HEK293 (cell line): ENCODE data around the gene EPHA2.

Experiments used
- SALL2 ChIP-seq: fragments of 450-650 bp; formaldehyde crosslinking; IDR thresholded peaks from 2 replicates; pipeline ENCODE4 v1.5.0; 2017; ENCODE audit warnings: missing biosample characterization, mild to moderate bottlenecking, missing genetic modification characterization, borderline replicate concordance
- SP2 ChIP-seq: fragments of 450-650 bp; formaldehyde crosslinking; IDR thresholded peaks from 2 replicates; pipeline ENCODE4 v1.5.1; 2016; ENCODE audit warnings: missing biosample characterization, missing genetic modification characterization
- SP3 ChIP-seq: fragments of 450-650 bp; formaldehyde crosslinking; IDR thresholded peaks from 2 replicates; pipeline ENCODE4 v1.5.1; 2016; ENCODE audit warnings: missing biosample characterization, missing genetic modification characterization
- ZBTB48 ChIP-seq: fragments of 450-650 bp; formaldehyde crosslinking; IDR thresholded peaks from 2 replicates; pipeline ENCODE4 v1.5.1; 2016; ENCODE audit warnings: missing biosample characterization, missing genetic modification characterization
- ZBTB8A ChIP-seq: fragments of 450-650 bp; formaldehyde crosslinking; IDR thresholded peaks from 2 replicates; pipeline ENCODE4 v1.5.1; 2016; ENCODE audit warnings: missing biosample characterization, missing genetic modification characterization
- ZFHX2 ChIP-seq: fragments of 450-650 bp; formaldehyde crosslinking; conservative IDR thresholded peaks from 2 replicates; pipeline ENCODE4 v1.5.1; 2016; ENCODE audit warnings: missing biosample characterization, missing genetic modification characterization
- ZNF10 ChIP-seq: fragments of 450-650 bp; formaldehyde crosslinking; IDR thresholded peaks from 2 replicates; pipeline ENCODE4 v1.5.1; 2017; ENCODE audit warnings: missing biosample characterization, missing genetic modification characterization
- ZNF155 ChIP-seq: fragments of 450-650 bp; formaldehyde crosslinking; IDR thresholded peaks from 2 replicates; pipeline ENCODE4 v1.5.1; 2016; ENCODE audit warnings: missing biosample characterization, missing genetic modification characterization
- ZNF248 ChIP-seq: fragments of 450-650 bp; formaldehyde crosslinking; IDR thresholded peaks from 2 replicates; pipeline ENCODE4 v1.5.1; 2017; ENCODE audit warnings: missing biosample characterization, missing genetic modification characterization
- ZNF341 ChIP-seq: fragments of 450-650 bp; formaldehyde crosslinking; IDR thresholded peaks from 2 replicates; pipeline ENCODE4; 2016; ENCODE audit warnings: low read depth, missing biosample characterization, missing genetic modification characterization
- ZNF366 ChIP-seq: fragments of 450-650 bp; formaldehyde crosslinking; conservative IDR thresholded peaks from 2 replicates; pipeline ENCODE4 v1.5.1; 2016; ENCODE audit warnings: missing biosample characterization, missing genetic modification characterization
- ZNF423 ChIP-seq: fragments of 450-650 bp; formaldehyde crosslinking; IDR thresholded peaks from 2 replicates; pipeline ENCODE4 v1.5.1; 2016; ENCODE audit warnings: missing biosample characterization, missing genetic modification characterization
- ZNF426 ChIP-seq: fragments of 450-650 bp; formaldehyde crosslinking; IDR thresholded peaks from 2 replicates; pipeline ENCODE4 v1.5.1; 2017; ENCODE audit warnings: missing biosample characterization, missing genetic modification characterization, mild to moderate bottlenecking, inconsistent platforms, moderate library complexity
- ZNF549 ChIP-seq: fragments of 450-650 bp; IDR thresholded peaks from 2 replicates; pipeline ENCODE4 v1.5.1; 2018; ENCODE audit warnings: missing biosample characterization, missing genetic modification characterization, mild to moderate bottlenecking, inconsistent platforms, moderate library complexity
- ZNF561 ChIP-seq: fragments of 450-650 bp; IDR thresholded peaks from 2 replicates; pipeline ENCODE4 v1.5.1; 2018; ENCODE audit warnings: missing biosample characterization, missing genetic modification characterization, borderline replicate concordance
- ZNF585B ChIP-seq: fragments of 450-650 bp; formaldehyde crosslinking; IDR thresholded peaks from 2 replicates; pipeline ENCODE4 v1.5.1; 2016; ENCODE audit warnings: missing biosample characterization, missing genetic modification characterization
- ZNF610 ChIP-seq: fragments of 450-650 bp; formaldehyde crosslinking; IDR thresholded peaks from 2 replicates; pipeline ENCODE4 v1.5.1; 2016; ENCODE audit warnings: missing biosample characterization, missing genetic modification characterization, borderline replicate concordance
- ZNF624 ChIP-seq: fragments of 450-650 bp; formaldehyde crosslinking; IDR thresholded peaks from 2 replicates; pipeline ENCODE4 v1.5.1; 2017; ENCODE audit warnings: missing biosample characterization, missing genetic modification characterization
- ZNF658 ChIP-seq: fragments of 450-650 bp; formaldehyde crosslinking; IDR thresholded peaks from 2 replicates; pipeline ENCODE4; 2016; ENCODE audit warnings: missing biosample characterization, missing genetic modification characterization
- ZNF660 ChIP-seq: fragments of 450-650 bp; IDR thresholded peaks from 2 replicates; pipeline ENCODE4 v1.5.1; 2018; ENCODE audit warnings: missing biosample characterization, mild to moderate bottlenecking, missing genetic modification characterization
- ZNF677 ChIP-seq: fragments of 450-650 bp; IDR thresholded peaks from 2 replicates; pipeline ENCODE4 v1.5.0; 2018; ENCODE audit warnings: missing biosample characterization, mild to moderate bottlenecking, missing genetic modification characterization, moderate library complexity
- ZNF837 ChIP-seq: fragments of 450-650 bp; formaldehyde crosslinking; IDR thresholded peaks from 2 replicates; pipeline ENCODE4 v1.5.1; 2016; ENCODE audit warnings: missing biosample characterization, missing genetic modification characterization
- TF ChIP-seq, protein P1 (sequence below): fragments of 450-650 bp; formaldehyde crosslinking; IDR thresholded peaks from 2 replicates; pipeline ENCODE4 v1.5.1; 2016; ENCODE audit warnings: missing biosample characterization, missing genetic modification characterization
- TF ChIP-seq, protein P2 (sequence below): fragments of 450-650 bp; formaldehyde crosslinking; IDR thresholded peaks from 2 replicates; pipeline ENCODE4 v1.5.1; 2016; ENCODE audit warnings: missing biosample characterization, missing genetic modification characterization, low read depth
- TF ChIP-seq, protein P3 (sequence below): fragments of 450-650 bp; formaldehyde crosslinking; IDR thresholded peaks from 2 replicates; pipeline ENCODE4 v1.5.1; 2016; ENCODE audit warnings: missing biosample characterization, missing genetic modification characterization
- TF ChIP-seq, protein P4 (sequence below): fragments of 450-650 bp; formaldehyde crosslinking; IDR thresholded peaks from 2 replicates; pipeline ENCODE4 v1.5.1; 2016; ENCODE audit warnings: missing biosample characterization, missing genetic modification characterization
- TF ChIP-seq, protein P5 (sequence below): fragments of 450-650 bp; formaldehyde crosslinking; IDR thresholded peaks from 2 replicates; pipeline ENCODE4 v1.5.1; 2017; ENCODE audit warnings: missing biosample characterization, missing genetic modification characterization
- TF ChIP-seq, protein P6 (sequence below): fragments of 450-650 bp; formaldehyde crosslinking; IDR thresholded peaks from 2 replicates; pipeline ENCODE4 v1.5.1; 2016; ENCODE audit warnings: missing biosample characterization, missing genetic modification characterization
- TF ChIP-seq, protein P7 (sequence below): fragments of 450-650 bp; formaldehyde crosslinking; IDR thresholded peaks from 2 replicates; pipeline ENCODE4 v1.5.1; 2016; ENCODE audit warnings: missing biosample characterization, missing genetic modification characterization

Gene EPHA2

DNA sequence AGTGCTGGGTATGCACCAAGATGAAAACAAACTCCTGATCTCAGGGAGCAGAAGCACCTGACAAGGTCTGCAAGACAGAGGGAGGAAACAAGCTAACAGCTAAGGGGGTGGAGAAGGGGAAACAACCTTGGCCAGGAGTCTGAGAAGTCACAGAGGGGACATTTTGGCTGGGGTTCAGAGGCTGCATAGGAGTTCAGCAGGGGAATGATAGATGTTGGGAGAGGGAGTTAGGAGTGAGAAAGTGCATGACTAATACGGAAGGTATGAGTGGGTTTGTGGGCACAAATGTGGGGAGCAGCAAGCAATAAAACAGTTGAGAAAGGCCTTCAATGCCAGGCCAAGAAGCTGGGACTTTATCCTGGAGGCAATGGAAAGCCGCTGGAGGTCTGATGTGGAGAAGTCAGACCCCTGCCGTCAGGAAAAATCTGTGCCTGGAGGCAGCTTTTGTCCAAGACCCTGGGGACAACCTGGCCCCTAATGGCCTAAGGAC, 16.4 kb downstream of the EPHA2 start (continued):
- TF ChIP-seq, protein P1, sequence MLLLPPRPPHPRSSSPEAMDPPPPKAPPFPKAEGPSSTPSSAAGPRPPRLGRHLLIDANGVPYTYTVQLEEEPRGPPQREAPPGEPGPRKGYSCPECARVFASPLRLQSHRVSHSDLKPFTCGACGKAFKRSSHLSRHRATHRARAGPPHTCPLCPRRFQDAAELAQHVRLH = no peak
- no peak; the same call in 1 of the 2 replicates for TF ChIP-seq ZNF660 (tag by site-specific recombination)
- no peak for TF ChIP-seq SP2 (tag by site-specific recombination)
- TF ChIP-seq ZNF155 (tag by site-specific recombination) = no peak
- no peak for TF ChIP-seq ZBTB48 (tag by site-specific recombination)
- TF ChIP-seq ZNF366 (tag by site-specific recombination) = 0 out of 2 replicates have a peak, but pooled peaks have one; percentile 21
- TF ChIP-seq, protein P2, sequence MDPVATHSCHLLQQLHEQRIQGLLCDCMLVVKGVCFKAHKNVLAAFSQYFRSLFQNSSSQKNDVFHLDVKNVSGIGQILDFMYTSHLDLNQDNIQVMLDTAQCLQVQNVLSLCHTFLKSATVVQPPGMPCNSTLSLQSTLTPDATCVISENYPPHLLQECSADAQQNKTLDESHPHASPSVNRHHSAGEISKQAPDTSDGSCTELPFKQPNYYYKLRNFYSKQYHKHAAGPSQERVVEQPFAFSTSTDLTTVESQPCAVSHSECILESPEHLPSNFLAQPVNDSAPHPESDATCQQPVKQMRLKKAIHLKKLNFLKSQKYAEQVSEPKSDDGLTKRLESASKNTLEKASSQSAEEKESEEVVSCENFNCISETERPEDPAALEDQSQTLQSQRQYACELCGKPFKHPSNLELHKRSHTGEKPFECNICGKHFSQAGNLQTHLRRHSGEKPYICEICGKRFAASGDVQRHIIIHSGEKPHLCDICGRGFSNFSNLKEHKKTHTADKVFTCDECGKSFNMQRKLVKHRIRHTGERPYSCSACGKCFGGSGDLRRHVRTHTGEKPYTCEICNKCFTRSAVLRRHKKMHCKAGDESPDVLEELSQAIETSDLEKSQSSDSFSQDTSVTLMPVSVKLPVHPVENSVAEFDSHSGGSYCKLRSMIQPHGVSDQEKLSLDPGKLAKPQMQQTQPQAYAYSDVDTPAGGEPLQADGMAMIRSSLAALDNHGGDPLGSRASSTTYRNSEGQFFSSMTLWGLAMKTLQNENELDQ (tag by site-specific recombination) = no peak
- TF ChIP-seq ZNF837 (tag by site-specific recombination) = no peak
- TF ChIP-seq ZNF248 (tag by site-specific recombination) = no peak
- TF ChIP-seq, protein P3, sequence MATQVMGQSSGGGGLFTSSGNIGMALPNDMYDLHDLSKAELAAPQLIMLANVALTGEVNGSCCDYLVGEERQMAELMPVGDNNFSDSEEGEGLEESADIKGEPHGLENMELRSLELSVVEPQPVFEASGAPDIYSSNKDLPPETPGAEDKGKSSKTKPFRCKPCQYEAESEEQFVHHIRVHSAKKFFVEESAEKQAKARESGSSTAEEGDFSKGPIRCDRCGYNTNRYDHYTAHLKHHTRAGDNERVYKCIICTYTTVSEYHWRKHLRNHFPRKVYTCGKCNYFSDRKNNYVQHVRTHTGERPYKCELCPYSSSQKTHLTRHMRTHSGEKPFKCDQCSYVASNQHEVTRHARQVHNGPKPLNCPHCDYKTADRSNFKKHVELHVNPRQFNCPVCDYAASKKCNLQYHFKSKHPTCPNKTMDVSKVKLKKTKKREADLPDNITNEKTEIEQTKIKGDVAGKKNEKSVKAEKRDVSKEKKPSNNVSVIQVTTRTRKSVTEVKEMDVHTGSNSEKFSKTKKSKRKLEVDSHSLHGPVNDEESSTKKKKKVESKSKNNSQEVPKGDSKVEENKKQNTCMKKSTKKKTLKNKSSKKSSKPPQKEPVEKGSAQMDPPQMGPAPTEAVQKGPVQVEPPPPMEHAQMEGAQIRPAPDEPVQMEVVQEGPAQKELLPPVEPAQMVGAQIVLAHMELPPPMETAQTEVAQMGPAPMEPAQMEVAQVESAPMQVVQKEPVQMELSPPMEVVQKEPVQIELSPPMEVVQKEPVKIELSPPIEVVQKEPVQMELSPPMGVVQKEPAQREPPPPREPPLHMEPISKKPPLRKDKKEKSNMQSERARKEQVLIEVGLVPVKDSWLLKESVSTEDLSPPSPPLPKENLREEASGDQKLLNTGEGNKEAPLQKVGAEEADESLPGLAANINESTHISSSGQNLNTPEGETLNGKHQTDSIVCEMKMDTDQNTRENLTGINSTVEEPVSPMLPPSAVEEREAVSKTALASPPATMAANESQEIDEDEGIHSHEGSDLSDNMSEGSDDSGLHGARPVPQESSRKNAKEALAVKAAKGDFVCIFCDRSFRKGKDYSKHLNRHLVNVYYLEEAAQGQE (tag by site-specific recombination) = no peak
- TF ChIP-seq SP3 (tag by site-specific recombination) = no peak
- TF ChIP-seq ZNF585B = peak; percentile 44
- TF ChIP-seq ZNF549 = no peak
- TF ChIP-seq, protein P4, sequence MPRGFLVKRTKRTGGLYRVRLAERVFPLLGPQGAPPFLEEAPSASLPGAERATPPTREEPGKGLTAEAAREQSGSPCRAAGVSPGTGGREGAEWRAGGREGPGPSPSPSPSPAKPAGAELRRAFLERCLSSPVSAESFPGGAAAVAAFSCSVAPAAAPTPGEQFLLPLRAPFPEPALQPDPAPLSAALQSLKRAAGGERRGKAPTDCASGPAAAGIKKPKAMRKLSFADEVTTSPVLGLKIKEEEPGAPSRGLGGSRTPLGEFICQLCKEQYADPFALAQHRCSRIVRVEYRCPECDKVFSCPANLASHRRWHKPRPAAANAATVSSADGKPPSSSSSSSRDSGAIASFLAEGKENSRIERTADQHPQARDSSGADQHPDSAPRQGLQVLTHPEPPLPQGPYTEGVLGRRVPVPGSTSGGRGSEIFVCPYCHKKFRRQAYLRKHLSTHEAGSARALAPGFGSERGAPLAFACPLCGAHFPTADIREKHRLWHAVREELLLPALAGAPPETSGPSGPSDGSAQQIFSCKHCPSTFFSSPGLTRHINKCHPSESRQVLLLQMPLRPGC (tag by site-specific recombination) = no peak
- TF ChIP-seq SALL2 (tag by site-specific recombination) = no peak
- TF ChIP-seq, protein P5, sequence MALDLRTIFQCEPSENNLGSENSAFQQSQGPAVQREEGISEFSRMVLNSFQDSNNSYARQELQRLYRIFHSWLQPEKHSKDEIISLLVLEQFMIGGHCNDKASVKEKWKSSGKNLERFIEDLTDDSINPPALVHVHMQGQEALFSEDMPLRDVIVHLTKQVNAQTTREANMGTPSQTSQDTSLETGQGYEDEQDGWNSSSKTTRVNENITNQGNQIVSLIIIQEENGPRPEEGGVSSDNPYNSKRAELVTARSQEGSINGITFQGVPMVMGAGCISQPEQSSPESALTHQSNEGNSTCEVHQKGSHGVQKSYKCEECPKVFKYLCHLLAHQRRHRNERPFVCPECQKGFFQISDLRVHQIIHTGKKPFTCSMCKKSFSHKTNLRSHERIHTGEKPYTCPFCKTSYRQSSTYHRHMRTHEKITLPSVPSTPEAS = no peak
- no peak for TF ChIP-seq ZBTB8A (tag by site-specific recombination)
- TF ChIP-seq, protein P6, sequence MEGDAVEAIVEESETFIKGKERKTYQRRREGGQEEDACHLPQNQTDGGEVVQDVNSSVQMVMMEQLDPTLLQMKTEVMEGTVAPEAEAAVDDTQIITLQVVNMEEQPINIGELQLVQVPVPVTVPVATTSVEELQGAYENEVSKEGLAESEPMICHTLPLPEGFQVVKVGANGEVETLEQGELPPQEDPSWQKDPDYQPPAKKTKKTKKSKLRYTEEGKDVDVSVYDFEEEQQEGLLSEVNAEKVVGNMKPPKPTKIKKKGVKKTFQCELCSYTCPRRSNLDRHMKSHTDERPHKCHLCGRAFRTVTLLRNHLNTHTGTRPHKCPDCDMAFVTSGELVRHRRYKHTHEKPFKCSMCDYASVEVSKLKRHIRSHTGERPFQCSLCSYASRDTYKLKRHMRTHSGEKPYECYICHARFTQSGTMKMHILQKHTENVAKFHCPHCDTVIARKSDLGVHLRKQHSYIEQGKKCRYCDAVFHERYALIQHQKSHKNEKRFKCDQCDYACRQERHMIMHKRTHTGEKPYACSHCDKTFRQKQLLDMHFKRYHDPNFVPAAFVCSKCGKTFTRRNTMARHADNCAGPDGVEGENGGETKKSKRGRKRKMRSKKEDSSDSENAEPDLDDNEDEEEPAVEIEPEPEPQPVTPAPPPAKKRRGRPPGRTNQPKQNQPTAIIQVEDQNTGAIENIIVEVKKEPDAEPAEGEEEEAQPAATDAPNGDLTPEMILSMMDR = no peak
- TF ChIP-seq ZNF341 (tag by site-specific recombination) = no peak
- TF ChIP-seq, protein P7, sequence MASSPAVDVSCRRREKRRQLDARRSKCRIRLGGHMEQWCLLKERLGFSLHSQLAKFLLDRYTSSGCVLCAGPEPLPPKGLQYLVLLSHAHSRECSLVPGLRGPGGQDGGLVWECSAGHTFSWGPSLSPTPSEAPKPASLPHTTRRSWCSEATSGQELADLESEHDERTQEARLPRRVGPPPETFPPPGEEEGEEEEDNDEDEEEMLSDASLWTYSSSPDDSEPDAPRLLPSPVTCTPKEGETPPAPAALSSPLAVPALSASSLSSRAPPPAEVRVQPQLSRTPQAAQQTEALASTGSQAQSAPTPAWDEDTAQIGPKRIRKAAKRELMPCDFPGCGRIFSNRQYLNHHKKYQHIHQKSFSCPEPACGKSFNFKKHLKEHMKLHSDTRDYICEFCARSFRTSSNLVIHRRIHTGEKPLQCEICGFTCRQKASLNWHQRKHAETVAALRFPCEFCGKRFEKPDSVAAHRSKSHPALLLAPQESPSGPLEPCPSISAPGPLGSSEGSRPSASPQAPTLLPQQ (tag by site-specific recombination) = peak; percentile 42; the same call in 1 of the 2 replicates
- no peak for TF ChIP-seq ZNF624 (tag by site-specific recombination)
- TF ChIP-seq ZNF423 = no peak
- TF ChIP-seq ZNF677 (tag by site-specific recombination) = no peak
- peak; percentile 92 for TF ChIP-seq ZFHX2 (tag by site-specific recombination)
- TF ChIP-seq ZNF426 = no peak
- TF ChIP-seq ZNF658 = no peak
- no peak for TF ChIP-seq ZNF610 (tag by site-specific recombination)
- TF ChIP-seq ZNF10 (tag by site-specific recombination) = no peak
- TF ChIP-seq ZNF561 (tag by site-specific recombination) = no peak
